Activated CD8-positive, alpha-beta memory T cell treated with anti-CD3 and anti-CD28 coated beads for 4 hours (primary cell): Measurements from ENCODE around the gene CALHM2.

Source experiments
- DNase-seq, 2 donors: peaks; one replicate each; pipeline ENCODE4 v3.0.0-alpha.2; 2020; ENCODE audit warnings: low read depth in 2 of 2

The CALHM2 gene

GRCh38 chr10:103476046-103476768 lies 24.0 kb upstream of the CALHM2 start:
- no peak for DNase-seq

GRCh38 chr10:103475437-103475836 lies 23.3 kb upstream of the CALHM2 start:
- no peak for DNase-seq

GRCh38 chr10:103474077-103474476 lies 21.9 kb upstream of the CALHM2 start:
- DNase-seq = no peak

- no peak for DNase-seq
These were observed 21.1 kb upstream of the CALHM2 start for GRCh38 chr10:103473261-103473671.

- no peak for DNase-seq
These were observed 19.8 kb upstream of the CALHM2 start for GRCh38 chr10:103472005-103472404.

GRCh38 chr10:103470761-103471653 lies 18.8 kb upstream of the CALHM2 start:
- DNase-seq = peak; percentile 41 to 53

- no peak for DNase-seq
These were observed 17.0 kb upstream of the CALHM2 start for GRCh38 chr10:103469201-103469600.

- DNase-seq = no peak
These were observed 15.2 kb upstream of the CALHM2 start for GRCh38 chr10:103467406-103467805.

- no peak for DNase-seq
These were observed 14.6 kb upstream of the CALHM2 start for GRCh38 chr10:103466734-103467133.

GRCh38 chr10:103465411-103466179 lies 13.4 kb upstream of the CALHM2 start:
- DNase-seq = no peak

GRCh38 chr10:103463499-103463898 lies 11.3 kb upstream of the CALHM2 start:
- no peak for DNase-seq

- no peak for DNase-seq
These were observed 7.4 kb upstream of the CALHM2 start for GRCh38 chr10:103459615-103460014.

GRCh38 chr10:103458720-103459119 lies 6.5 kb upstream of the CALHM2 start, which contains the start of gene CALHM1:
Gene CALHM1 (minus strand): TSS chr10:103458900. CDS start chr10:103458751, 149 bp downstream.
- DNase-seq = no peak

- no peak for DNase-seq
These were observed 5.9 kb upstream of the CALHM2 start for GRCh38 chr10:103457896-103458583.

- no peak for DNase-seq
These were observed 5.1 kb upstream of the CALHM2 start for GRCh38 chr10:103457176-103457712.

GRCh38 chr10:103456074-103456660 lies 4.0 kb upstream of the CALHM2 start:
- DNase-seq = no peak

- DNase-seq = no peak
These were observed 3.1 kb upstream of the CALHM2 start for GRCh38 chr10:103455235-103455634.

- DNase-seq = no peak
These were observed 1.9 kb upstream of the CALHM2 start for GRCh38 chr10:103454026-103454425.

- DNase-seq = no peak
These were observed 498 bp upstream of the CALHM2 start for GRCh38 chr10:103452506-103453230.
